Neural progenitor cell (in vitro differentiated cells): ENCODE results near the gene ATP10A.

Source experiments
- CTCF ChIP-seq: fragments of 200-600 bp; sonication (generic); IDR thresholded peaks from 2 replicates; pipeline ENCODE4 v1.5.1; 2017; ENCODE audit warnings: antibody characterized with exemption, mild to moderate bottlenecking
- EZH2 ChIP-seq: fragments of 200-600 bp; sonication (generic); IDR thresholded peaks from 2 replicates; pipeline ENCODE4 v1.6.1; 2017; ENCODE audit warnings: antibody characterized with exemption, mild to moderate bottlenecking, moderate library complexity

GRCh38 chr15:25679492-25679891 is 183.6 kb downstream of the ATP10A start:
- TF ChIP-seq CTCF (no peak), EZH2 (no peak)
